ENCODE measurements around the gene THEM5.

Gene THEM5

DNA sequence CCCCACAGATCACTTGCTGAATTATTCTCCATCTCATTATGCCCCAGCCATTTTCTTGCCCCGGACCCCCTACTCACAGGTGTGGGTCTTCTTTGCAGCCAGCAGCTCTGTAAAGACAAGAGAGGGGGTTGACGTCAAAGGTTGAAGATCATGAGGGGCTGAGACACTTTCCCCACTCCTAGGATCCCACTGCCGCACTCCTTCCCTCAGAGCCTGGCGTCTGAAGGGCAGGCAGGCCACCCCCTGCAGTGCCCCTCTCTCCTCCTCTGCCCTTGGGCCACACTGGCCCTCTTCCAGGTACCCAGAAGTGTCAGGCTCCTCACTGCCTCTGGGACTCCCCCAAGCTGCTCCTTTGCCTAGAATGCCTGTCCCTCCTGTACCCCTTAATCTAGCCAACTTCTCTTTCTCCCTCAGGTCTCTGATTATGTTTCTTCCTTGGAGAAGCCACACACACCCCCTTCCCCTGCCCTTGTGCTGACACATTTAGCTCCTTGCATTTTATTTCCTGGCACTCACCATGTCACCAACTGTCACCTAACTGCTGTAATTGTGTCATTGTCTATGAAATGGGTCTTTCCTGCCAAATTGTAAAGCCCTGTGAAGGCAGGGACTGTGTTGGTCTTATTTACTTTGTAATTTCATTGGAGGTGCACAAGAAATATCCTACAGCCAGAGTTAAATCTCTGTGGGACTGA, 24.0 kb downstream of the THEM5 start:
- DNase-seq (ENCODE audit: low read depth), result no peak
- no peak for TF ChIP-seq CTCF (IDR thresholded peaks at IDR 0.05; ENCODE audit: control insufficient read depth, insufficient read depth, low read depth, low read length, missing control alignments)
- no peak overlapping the region for H3K4me3 ChIP-seq (ENCODE audit: control insufficient read depth, low read depth, low read length)

- no peak overlapping the region for H3K4me3 ChIP-seq (ENCODE audit: control insufficient read depth, low read depth, low read length)
- DNase-seq (ENCODE audit: low read depth), result no peak
- no peak for TF ChIP-seq CTCF (IDR thresholded peaks at IDR 0.05; ENCODE audit: control insufficient read depth, insufficient read depth, low read depth, low read length, missing control alignments)
Observed at GRCh38 chr1:151828921-151829320, 24.6 kb downstream of the THEM5 start.

DNA sequence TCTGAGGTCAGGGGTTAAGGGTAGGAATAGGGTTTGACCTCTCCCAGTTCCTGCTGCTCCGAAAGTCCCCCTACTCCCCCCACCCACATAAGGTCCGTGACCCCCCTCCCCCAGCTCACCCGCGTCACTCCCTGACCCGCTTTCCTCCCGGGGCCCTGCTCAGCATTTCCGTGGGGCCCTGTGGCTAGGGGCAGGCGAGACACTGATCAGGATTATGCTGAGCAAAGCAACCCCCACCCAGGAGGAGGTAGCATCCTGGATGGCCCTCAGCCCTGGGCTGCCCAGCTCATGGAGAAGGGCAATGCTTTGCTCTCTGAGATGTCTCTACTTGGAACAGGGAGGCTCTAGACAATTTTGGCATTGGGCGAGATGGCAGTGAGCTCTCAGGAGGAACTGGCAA, 25.7 kb downstream of the THEM5 start:
- H3K4me3 ChIP-seq (ENCODE audit: control insufficient read depth, low read depth, low read length), result no peak overlapping the region
- TF ChIP-seq CTCF (IDR thresholded peaks at IDR 0.05; ENCODE audit: control insufficient read depth, insufficient read depth, low read depth, low read length, missing control alignments), result no peak
- no peak for DNase-seq (ENCODE audit: low read depth)

- TF ChIP-seq CTCF (IDR thresholded peaks at IDR 0.05; ENCODE audit: control insufficient read depth, insufficient read depth, low read depth, low read length, missing control alignments), result no peak
- H3K4me3 ChIP-seq (ENCODE audit: control insufficient read depth, low read depth, low read length), result no peak overlapping the region
- DNase-seq (ENCODE audit: low read depth), result no peak
Observed at GRCh38 chr1:151825751-151826660, 27.5 kb downstream of the THEM5 start.

DNA sequence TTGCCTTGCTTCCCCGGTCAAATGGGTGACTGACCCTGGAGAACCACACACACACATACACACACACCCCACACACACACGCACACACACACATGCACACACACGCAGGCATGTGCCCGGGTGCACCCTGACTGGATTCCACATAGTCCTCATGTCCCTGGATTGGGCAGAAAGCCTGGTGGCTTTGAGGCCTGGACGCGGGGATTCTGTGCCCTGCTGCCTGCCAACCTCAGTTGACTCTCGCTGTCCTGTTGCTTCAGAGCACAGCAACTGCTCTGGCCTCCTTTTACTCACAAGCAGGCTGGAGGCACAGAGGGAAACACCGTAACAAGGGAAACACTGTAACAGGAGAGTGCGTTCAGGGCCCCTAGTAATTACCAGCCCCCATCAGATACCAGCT, 28.3 kb downstream of the THEM5 start:
- no peak for TF ChIP-seq CTCF (IDR thresholded peaks at IDR 0.05; ENCODE audit: control insufficient read depth, insufficient read depth, low read depth, low read length, missing control alignments)
- no peak for DNase-seq (ENCODE audit: low read depth)
- H3K4me3 ChIP-seq (ENCODE audit: control insufficient read depth, low read depth, low read length), result no peak overlapping the region

- DNase-seq (ENCODE audit: low read depth), result no peak
- H3K4me3 ChIP-seq (ENCODE audit: control insufficient read depth, low read depth, low read length), result no peak overlapping the region
- no peak for TF ChIP-seq CTCF (IDR thresholded peaks at IDR 0.05; ENCODE audit: control insufficient read depth, insufficient read depth, low read depth, low read length, missing control alignments)
Observed at GRCh38 chr1:151823175-151823574, 30.3 kb downstream of the THEM5 start.
